ENCODE data around the gene ATP11A. TPM values are rescaled to one million over a fixed set of nuclear protein-coding genes. Genes with fewer than 3 reads are reported as not detected.

ATP11A gene
- total RNA-seq, 2 donors from 2014 or later: 10.9 to 89.3 TPM

DNA sequence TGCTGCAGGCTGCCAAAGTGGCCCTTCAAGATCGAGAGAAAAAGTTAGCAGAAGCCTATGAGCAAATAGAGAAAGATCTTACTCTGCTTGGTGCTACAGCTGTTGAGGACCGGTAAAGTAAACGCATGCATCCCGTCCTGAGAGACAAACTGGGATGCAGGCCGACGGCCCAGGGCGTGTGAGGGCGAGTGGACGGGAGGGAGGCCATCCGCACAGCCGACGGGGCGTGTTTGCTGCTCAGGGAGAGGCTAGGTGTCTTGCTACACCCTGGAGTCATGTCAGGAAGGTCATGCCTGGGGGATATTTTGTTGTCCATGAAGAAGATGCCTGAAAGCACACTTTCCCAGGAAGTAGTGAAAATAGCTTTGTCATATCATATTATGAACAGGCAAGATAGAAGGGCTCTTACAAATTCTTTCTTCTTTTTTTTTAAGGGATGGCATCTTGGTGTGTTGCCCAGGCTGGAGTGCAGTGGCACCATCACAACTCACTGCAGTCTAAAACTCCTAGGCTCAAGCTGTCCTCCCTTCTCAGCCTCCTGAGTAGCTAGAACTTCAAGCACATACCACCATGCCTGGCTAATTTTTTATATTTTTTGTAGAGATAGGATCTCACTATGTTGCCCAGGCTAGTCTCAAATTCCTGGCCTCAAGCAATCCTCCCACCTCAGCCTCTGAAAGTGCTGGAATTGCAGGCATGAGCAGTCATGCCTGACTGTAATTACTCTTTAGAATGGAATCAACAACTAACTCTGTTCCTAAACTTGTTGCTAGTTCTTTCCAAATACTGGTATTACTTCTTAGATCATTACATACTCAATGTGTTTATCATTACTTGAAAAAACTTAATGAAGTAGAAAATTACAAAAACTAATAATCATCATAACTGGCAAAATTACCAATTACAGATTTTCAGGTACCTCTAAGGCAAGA is 161.5 kb downstream of the ATP11A start:
- H3K4me3 ChIP-seq: no peak overlapping the region
- H3K27ac ChIP-seq: no peak overlapping the region
- TF ChIP-seq, protein P1, sequence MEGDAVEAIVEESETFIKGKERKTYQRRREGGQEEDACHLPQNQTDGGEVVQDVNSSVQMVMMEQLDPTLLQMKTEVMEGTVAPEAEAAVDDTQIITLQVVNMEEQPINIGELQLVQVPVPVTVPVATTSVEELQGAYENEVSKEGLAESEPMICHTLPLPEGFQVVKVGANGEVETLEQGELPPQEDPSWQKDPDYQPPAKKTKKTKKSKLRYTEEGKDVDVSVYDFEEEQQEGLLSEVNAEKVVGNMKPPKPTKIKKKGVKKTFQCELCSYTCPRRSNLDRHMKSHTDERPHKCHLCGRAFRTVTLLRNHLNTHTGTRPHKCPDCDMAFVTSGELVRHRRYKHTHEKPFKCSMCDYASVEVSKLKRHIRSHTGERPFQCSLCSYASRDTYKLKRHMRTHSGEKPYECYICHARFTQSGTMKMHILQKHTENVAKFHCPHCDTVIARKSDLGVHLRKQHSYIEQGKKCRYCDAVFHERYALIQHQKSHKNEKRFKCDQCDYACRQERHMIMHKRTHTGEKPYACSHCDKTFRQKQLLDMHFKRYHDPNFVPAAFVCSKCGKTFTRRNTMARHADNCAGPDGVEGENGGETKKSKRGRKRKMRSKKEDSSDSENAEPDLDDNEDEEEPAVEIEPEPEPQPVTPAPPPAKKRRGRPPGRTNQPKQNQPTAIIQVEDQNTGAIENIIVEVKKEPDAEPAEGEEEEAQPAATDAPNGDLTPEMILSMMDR (IDR thresholded peaks at IDR 0.05): no peak
- TF ChIP-seq POLR2AphosphoS5 (IDR thresholded peaks at IDR 0.05): no peak
- no peak for TF ChIP-seq POLR2A (IDR thresholded peaks at IDR 0.05)
- intact Hi-C loops (cut with DNase I): no loop called here
- no peak for DNase-seq (ENCODE audit: low spot score)
- no peaks in the 10 kb centered on the region for H3K36me3 ChIP-seq
- no peaks in the 10 kb centered on the region for H3K4me1 ChIP-seq (replicated peaks)
- H3K9me3 ChIP-seq: no peaks in the 10 kb centered on the region
- WGBS: 90% methylated on average over 13 of the region's 13 CpGs
- H3K27me3 ChIP-seq (replicated peaks; ENCODE audit: insufficient read depth): no peaks in the 10 kb centered on the region

DNA sequence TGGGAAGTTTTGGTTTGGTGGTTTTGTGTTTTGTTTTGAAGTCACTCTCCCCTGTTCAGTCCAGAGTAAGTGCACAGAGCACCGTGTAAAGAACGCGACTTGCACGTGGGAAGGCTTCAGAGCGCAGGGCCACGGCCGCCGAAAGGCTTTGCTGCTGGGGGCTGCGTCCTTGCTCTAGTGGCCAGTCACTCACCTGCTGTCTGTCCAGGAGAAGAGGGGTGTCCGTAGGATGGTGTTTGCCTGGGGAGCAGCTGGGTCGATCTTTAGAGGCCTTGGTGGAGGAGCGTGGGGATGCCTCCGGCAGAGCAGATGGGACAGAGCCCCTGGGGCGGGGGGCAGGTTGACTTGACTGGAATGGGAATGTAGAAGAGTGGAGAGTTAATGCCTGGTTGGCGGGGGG is 162.6 kb downstream of the ATP11A start:
- 96% methylated on average over 15 of the region's 15 CpGs for WGBS
- intact Hi-C loops (cut with DNase I): no loop called here
- H3K9me3 ChIP-seq: no peaks in the 10 kb centered on the region
- H3K4me1 ChIP-seq (replicated peaks): no peaks in the 10 kb centered on the region
- no peak for TF ChIP-seq POLR2A (IDR thresholded peaks at IDR 0.05)
- no peak for TF ChIP-seq POLR2AphosphoS5 (IDR thresholded peaks at IDR 0.05)
- TF ChIP-seq, protein P1 (IDR thresholded peaks at IDR 0.05): no peak
- no peak overlapping the region for H3K27ac ChIP-seq
- no peaks in the 10 kb centered on the region for H3K36me3 ChIP-seq
- no peaks in the 10 kb centered on the region for H3K27me3 ChIP-seq (replicated peaks; ENCODE audit: insufficient read depth)
- H3K4me3 ChIP-seq: no peak overlapping the region
- no peak for DNase-seq (ENCODE audit: low spot score)

DNA sequence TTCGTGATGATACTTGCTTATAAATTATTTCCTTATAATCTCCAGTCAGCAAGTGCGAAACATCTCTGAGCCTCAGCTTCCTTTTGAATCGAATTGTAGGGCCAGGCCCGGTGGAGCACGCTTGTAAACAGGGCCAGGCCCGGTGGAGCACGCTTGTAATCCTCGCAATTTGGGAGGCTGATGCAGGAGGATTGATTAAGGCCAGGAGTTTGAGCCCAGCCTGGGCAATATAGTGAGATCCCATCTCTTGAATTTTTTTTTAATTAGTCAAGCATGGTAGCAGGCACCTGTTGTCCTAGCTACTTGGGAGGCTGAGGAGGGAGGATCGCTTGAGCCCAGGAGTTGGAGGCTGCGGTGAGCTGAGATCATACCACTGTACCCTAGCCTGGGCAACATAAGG is 163.0 kb downstream of the ATP11A start:
- intact Hi-C loops (cut with DNase I): no loop called here

DNA sequence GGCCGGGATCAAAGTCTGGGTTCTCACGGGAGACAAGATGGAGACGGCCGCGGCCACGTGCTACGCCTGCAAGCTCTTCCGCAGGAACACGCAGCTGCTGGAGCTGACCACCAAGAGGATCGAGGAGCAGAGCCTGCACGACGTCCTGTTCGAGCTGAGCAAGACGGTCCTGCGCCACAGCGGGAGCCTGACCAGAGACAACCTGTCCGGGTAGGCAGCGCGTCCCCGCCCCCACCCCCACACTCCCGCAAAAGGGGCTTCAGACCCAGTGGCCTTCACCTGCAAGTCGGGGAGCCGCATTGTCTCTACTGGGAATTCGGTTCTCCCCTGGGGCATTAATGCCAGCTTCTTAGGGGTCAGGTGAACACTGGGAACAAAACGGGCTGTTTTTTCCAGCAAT is 164.5 kb downstream of the ATP11A start:
- intact Hi-C loops (cut with DNase I): no loop called here

More for the DNA sequence above, 163.0 kb downstream of the ATP11A start:
- no peak overlapping the region for H3K27ac ChIP-seq
- TF ChIP-seq, protein P1 (IDR thresholded peaks at IDR 0.05): no peak
- TF ChIP-seq POLR2AphosphoS5 (IDR thresholded peaks at IDR 0.05) (no peak), POLR2A (IDR thresholded peaks at IDR 0.05) (no peak)
- H3K4me1 ChIP-seq (replicated peaks): no peaks in the 10 kb centered on the region
- no peaks in the 10 kb centered on the region for H3K27me3 ChIP-seq (replicated peaks; ENCODE audit: insufficient read depth)
- WGBS: 96% methylated on average over 10 of the region's 10 CpGs
- no peak for DNase-seq (ENCODE audit: low spot score)
- no peak overlapping the region for H3K4me3 ChIP-seq
- H3K36me3 ChIP-seq: no peaks in the 10 kb centered on the region
- H3K9me3 ChIP-seq: no peaks in the 10 kb centered on the region

More for the DNA sequence above, 164.5 kb downstream of the ATP11A start:
- WGBS: 94% methylated on average over 25 of the region's 25 CpGs
- no peak for TF ChIP-seq POLR2AphosphoS5 (IDR thresholded peaks at IDR 0.05)
- TF ChIP-seq POLR2A (IDR thresholded peaks at IDR 0.05): no peak
- TF ChIP-seq, protein P1 (IDR thresholded peaks at IDR 0.05): no peak
- Histone ChIP-seq H3K27ac (no peak overlapping the region), H3K4me3 (no peak overlapping the region), H3K9me3 (no peaks in the 10 kb centered on the region), H3K4me1 (replicated peaks) (no peaks in the 10 kb centered on the region), H3K36me3 (no peaks in the 10 kb centered on the region), H3K27me3 (replicated peaks; ENCODE audit: insufficient read depth) (no peaks in the 10 kb centered on the region)
- DNase-seq (ENCODE audit: low spot score): no peak
